A549 treated with AZD9567 at 1 μM for 4 hours (cell line): ENCODE data around the gene MS4A18. TPM values are rescaled to one million over a fixed set of nuclear protein-coding genes. Genes with fewer than 3 reads are reported as not detected.

Source experiments
- total RNA-seq: library from RNA; stranded (reverse); fragments of 200-300 nt; extraction: Qiagen RNA extraction; gene quantifications from 5 replicates; pipeline ENCODE4 v1.2.3, GENCODE V29; 2022; ENCODE audit not compliant: insufficient read depth

MS4A18 gene
- not detected in 5 replicates for total RNA-seq

DNA sequence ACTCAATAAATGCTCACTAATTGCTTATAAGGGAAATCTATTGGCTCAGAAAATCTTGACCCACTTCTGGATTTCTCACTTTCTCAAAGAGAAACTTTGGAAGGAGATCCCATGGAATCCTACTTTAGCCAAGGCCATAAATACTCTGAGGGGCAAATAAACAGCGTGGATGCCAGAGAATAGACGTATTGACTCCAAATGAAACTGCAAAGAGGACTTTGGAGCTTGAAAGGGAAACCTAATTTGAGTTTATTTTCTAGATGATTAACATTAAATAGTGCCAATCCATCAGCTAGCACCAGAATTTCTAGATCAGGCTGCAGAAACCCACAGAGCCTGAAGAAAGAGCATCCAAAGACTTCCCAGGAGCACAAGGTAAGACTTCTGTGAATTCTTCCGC, at the start of gene MS4A18:
MS4A18 (plus strand) TSS at position 301 of the 400 bp plus-strand sequence.

DNA sequence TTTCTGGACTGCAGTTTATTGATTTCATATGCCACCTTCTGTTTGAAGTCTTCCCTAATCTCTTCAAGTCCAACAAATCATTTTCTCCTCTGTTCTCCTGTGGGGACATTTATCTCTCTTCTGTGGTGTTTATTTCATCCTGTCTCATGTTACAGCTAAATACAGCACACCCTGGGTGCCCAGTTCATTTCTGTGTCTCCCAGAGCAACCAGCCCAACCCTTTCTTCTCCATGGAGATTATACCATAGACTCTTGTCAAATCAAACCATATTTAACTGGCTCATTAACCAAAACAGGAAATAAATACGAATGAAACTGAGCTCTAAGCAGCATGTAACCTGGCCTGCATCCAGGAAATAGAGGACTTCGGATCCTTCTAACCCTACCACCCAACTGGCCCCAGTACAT, 25.2 kb upstream of the MS4A18 start, which contains the start of gene MS4A8:
MS4A8 (plus strand) TSS at position 329 of the 408 bp plus-strand sequence. CDS start 1,249 bp downstream, outside the sequence.

DNA sequence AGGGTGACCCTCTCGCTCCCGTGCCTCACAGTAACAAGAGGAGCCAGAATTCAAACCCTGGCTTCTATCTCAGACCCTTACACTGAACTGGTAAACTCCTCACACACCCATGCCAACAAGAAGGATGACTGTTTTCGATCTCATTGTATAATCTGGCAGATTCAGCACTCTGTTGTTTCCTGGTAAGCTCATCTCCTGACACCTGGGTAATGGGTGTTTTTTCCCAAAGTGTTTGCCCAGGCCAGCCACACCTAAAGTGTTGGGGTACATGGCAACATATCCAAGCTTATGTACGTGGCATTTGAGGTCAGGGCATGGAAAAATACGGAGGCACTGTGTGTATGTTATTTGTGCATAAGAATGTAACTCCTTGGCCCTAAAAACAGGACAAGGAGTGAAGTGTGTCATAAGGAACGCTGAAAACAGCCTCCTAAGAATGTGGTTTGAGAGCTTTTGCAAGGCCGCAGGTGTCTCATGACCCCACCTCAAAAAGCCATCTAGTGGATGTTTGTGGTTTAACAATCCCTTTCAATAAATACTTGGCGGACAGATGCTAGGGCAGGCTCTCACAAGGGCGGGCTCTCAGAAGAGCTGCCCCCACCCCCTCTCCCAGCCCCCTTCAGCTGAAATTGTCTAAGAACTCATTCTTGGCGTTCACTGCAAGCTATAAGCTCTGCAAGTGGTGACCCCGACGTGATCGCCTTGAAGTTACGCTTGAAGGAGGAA, 31.9 kb downstream of the MS4A18 start, which contains the start of gene MS4A15:
MS4A15 (plus strand) TSS at position 561 of the 726 bp plus-strand sequence. CDS start 6,867 bp downstream, outside the sequence.

DNA sequence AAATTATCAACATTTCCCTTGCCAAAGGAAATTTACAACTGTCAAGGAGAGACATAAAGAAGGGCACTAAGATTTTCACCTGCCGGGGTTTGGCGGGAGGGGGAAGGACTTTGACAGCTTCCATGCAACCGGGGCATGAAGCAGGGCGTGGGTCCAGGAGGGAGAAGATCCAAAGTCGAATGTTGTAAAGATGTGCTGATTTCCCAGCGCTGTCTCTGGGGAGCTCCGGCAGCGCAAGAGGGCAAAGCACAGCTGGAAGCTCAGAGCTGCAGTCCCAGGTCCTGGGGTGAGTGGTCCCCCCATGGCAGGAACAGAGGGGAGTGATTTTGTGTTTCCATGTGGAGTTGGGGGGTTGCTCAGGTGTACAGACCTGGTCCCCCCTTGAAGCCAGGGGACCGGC, 60.6 kb downstream of the MS4A18 start, which contains the start of gene MS4A10:
MS4A10 (plus strand) TSS at position 198 of the 400 bp plus-strand sequence. CDS start 5,003 bp downstream, outside the sequence.

Other genes starting within 250 kb of the MS4A18 start
- not detected in 5 replicates for gene MS4A12, start 231.9 kb upstream of the MS4A18 start, total RNA-seq
- not detected in 5 replicates for gene MS4A13, start 209.3 kb upstream of the MS4A18 start, total RNA-seq
- not detected in 5 replicates for gene MS4A8, start 25.1 kb upstream of the MS4A18 start, total RNA-seq
- gene MS4A15, start 32.1 kb downstream of the MS4A18 start, total RNA-seq = 0.05 TPM in 1 of 5 replicates, not detected in the others
- gene MS4A10, start 60.6 kb downstream of the MS4A18 start, total RNA-seq = not detected in 5 replicates
- gene CCDC86, start 117.4 kb downstream of the MS4A18 start, total RNA-seq = 91.9 to 107 TPM (median 95.6 TPM) in 5 replicates
- gene PTGDR2, start 131.2 kb downstream of the MS4A18 start, total RNA-seq = 0.05 to 0.08 TPM (median 0.07 TPM) in 4 of 5 replicates, not detected in the other
- gene ZP1, start 142.8 kb downstream of the MS4A18 start, total RNA-seq = 0.05 to 0.60 TPM (median 0.23 TPM) in 4 of 5 replicates, not detected in the other
- 180 to 197 TPM (median 188 TPM) in 5 replicates for gene PRPF19, start 181.9 kb downstream of the MS4A18 start, total RNA-seq
- 111 to 124 TPM (median 116 TPM) in 5 replicates for gene TMEM109, start 189.4 kb downstream of the MS4A18 start, total RNA-seq
- 72.0 to 145 TPM (median 132 TPM) in 5 replicates for gene TMEM132A, start 199.7 kb downstream of the MS4A18 start, total RNA-seq
- not detected in 5 replicates for gene SLC15A3, start 227.5 kb downstream of the MS4A18 start, total RNA-seq
- gene CD6, start 247.0 kb downstream of the MS4A18 start, total RNA-seq = 0.08 to 0.16 TPM (median 0.09 TPM) in 4 of 5 replicates, not detected in the other